NCI-H2171 treated with DMSO at 0.1 percent for 48 hours (cell line): ENCODE measurements around the gene CACNA2D2.

Experiments
- DNase-seq: peaks from one replicate; lab custom pipeline; 2025; lab: John Stamatoyannopoulos, UW

The CACNA2D2 gene

DNA sequence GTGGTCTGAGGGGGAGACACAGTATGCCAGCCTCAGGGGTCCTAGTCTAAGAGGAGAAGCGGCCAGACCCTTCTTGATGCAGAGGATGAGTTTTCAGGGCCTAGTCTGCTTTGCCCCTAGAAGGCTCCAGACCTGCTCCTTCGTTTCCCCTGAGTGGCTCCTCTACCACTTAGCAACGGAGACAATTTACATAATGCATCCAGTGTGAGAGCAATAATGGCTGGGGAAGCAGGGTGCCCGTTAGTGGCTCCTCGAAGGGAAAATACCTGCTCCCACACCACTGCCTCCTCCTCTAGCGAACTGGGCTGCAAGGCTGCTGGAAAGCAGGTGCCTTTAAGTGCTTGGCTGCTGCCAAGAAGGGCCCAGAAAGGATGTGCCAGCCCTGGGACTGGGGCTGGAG is 38.9 kb downstream of the CACNA2D2 start:
- no peak for DNase-seq

DNA sequence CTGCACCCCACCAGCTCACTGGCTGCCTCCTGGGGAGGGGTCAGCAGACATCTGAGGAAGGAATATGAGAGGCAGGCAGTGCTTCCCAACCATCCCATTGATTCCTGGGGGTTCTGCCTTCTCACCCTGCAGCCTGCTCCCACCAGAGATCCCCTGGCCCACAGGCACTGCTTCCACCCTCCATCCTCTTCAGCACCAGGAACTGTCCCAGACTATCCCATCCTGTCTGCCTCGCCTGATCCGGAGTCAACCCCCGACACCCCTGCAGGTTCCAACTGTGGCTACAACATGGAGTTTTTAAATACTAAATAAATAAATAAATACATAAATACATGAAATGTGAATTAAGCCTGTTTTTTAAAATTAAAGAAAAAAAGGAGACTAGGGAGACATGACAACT is 43.6 kb downstream of the CACNA2D2 start:
- DNase-seq = no peak

DNA sequence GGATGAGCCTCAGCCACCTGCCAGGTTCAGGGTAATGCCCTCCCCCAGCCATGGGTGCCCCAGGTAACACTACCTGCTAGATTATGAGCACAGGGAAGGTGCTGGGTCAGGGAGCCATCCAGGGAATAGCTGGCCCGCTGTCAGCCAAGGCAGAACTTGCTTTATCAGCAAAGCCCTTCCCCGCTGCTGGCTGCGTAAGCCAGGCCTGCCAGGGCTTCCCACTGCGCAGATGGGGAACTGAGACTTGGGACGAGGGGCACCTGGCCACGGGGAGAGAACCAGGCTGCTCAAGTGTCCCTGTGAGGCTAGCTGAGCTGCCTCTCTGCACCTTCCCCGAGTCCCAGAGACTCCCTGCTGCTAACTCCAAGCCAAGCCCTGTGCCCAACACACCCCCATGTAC is 45.4 kb downstream of the CACNA2D2 start:
- DNase-seq = no peak

DNA sequence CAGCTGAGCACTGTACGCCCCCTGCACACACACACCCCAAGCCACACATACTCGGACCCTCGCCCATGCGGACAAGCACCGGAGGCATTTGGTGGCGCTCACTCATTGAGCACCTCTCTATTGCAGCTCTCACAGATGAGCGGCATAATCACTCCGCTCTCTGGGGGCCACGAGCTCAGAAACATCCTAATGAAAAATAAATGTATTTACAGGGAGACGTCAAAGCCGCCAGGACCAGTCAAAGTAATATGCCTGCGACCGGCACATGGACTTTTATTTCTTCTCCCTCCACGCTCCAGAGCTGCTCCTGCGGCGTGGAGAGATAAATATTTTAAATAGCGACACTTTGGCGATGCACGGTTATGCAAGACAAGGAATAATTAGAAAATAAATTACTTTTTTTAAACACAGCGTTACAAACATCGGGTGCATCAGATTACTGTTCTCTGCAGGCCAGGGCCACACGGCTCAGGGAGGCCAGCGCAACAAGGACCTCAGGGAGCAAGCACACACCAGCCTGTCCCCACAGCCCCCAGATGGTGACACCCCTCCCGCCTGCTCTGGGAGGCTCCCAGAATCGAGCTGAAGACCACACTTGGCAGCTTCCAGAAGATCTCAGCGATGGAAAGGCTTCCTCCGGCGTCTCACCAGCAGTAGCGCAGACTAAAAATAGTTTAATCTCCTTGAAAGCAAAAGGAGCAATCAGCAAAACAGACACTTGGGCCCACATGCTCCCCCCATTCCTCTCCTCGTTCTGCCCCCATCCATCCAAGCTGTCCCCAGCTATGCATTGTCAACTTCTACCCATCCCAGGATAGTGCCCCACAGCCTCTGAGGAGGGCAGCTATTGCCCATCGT is 48.0 kb downstream of the CACNA2D2 start:
- no peak for DNase-seq

DNA sequence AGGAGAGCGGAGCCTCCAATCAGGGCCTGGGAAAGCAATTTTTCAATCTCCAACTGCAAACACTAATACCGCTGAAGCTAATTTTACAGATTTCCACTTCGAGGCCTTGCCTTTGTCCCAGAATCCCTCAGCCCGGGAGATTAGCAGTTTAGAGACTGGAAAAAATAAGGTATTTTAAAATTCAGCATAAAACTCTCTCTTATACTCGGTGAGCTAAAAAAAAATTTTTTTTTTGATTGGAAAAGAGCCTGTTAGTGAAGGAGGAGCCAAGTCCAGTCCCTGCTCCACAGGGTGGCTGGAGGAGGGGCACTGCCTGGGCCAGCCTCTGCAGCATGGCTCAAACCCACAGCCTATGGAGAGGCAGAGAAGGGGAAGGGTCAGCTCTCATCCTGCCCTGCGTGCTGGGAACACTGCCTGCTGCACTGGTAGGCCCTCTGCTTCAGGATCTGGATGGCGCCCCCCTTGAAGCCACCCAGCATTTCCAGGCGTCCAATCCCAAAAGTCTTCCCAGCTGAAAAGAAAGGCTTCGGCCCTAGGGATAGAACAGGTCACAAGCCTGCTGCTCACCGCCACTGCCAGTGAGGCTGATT is 48.9 kb downstream of the CACNA2D2 start:
- DNase-seq = no peak

DNA sequence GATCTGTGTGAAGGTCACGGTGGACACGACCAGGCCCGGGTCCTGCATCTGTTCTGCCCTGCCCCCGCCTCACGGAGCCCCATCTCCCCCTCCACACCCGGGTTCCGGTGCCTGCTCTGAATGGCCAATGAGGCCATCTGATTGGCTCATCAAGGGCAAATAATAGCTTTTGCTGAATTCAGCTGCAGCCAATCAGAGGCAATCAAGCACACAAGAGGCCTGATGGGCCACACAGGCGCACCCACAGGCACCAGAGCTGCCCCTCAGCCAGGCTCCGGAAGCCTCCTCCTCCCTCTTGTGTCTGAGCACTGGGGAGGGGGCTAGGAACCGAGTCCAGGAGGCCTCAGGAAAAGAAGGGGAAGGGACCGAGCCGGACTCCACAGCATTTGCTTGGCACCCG is 49.5 kb downstream of the CACNA2D2 start:
- DNase-seq = no peak

DNA sequence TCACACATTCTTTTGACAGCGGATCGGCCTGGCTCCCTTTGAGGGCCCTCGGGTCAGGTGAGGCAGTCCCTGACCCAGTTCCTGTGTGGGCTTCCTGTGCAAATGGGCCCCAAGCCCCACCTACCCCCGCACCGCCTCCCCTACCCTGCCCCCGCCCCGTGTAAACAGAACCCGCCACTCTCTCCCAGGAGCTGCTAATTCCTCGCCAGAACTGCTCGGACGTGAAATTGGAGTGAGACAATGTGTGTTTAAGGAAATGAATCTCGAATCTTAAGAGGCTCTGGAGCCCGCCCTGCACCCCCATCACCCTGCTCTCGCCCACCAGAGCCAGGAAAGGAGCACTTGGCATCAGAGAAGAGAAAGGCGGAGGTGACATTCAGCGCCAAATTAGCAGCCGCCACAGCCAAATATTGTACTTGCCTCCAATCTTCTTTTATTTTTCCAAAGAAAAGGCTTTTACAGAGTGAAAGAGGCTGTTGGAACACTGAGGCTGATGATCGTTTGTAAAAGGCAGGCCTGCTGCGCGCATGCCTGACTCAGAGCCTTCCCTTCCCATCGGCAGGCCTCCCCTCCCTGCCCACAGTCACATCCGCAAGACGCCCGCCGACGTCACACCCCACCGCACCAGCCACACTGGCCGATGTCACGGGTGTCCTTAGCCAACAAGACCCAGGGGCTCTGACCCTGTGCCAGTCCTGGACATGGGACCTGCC is 53.1 kb downstream of the CACNA2D2 start:
- DNase-seq = no peak

DNA sequence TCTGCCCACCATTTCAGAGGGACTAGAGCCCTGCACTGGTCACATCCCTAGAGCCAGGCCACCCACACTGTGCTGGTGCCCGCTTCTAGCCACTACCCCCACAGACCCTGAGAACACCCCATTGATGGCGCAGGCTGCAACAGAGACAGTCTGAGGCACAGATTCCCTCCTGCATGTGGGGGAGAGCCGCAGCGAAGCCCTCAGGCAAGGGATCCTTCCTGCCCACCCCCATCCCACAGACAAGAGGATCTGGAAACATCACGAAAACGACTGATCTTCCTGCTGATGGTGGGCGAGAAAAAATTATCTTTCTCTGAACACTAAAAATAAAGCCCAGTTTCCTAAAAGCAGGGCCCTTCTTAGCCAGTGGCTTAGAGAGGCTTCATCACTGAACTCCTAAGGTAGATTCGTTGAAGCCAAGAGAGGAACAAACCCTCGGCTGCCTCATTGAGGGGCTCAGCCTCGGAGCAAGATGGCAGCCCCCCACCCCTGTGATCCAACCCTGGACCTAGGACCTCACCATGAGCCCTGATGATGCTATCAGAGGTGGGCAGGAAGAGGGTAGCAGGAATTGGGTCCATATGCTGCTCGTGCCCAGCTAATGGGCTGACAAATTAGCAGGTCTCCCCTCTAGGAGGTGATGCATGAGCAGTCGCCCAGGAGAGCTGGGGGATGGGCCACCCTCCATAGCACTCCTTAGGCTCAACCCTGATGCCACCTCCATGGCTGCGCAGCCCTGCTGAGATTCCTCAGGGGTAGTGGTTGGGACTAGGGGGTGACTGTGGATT is 54.5 kb downstream of the CACNA2D2 start:
- DNase-seq = no peak

DNA sequence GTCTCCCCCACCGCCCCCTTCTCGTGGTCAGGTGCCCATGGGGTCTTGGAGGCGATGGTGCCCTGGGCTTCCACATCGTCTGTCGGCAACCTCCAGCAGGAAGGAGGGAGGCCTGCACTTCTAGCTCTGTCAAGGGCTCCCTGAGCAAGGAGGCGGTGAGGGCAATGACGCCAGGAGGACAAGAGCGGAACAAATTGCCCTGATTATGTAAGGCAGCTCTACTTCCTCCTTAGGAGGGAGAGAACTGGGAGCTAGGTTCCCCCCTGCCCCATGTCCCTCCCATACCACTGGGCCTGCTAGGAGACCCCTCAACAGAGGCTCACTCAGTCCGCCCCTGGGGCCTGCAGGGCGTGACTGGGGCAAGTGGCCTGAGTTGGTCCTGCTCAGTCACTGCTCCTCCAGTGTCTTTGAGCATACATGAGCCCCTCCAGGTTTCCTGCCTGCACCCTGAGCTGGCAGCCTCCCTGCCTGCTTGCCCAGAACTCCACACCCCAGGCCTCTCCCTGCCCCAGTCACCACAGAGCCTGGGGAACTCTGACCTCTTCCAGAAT is 56.1 kb downstream of the CACNA2D2 start:
- no peak for DNase-seq

DNA sequence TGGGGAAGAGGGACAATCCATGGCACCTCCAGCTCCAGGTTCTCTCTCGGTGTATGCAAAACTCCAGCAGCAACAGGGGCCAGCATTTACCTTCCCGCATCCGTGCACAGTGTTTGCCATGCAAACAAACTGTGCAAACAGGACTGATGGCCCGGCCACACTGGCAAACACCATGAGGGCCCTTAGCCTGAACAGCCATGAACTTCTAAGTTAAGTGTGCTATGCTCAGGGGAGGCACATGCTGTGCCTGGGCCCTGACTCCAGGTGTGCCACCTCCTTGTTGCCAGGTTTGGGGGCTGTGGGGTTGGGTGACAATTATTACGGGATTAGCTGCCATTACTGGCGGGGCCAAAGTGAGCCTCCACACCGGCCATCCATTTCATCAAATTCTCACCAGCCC is 57.5 kb downstream of the CACNA2D2 start:
- DNase-seq = no peak

DNA sequence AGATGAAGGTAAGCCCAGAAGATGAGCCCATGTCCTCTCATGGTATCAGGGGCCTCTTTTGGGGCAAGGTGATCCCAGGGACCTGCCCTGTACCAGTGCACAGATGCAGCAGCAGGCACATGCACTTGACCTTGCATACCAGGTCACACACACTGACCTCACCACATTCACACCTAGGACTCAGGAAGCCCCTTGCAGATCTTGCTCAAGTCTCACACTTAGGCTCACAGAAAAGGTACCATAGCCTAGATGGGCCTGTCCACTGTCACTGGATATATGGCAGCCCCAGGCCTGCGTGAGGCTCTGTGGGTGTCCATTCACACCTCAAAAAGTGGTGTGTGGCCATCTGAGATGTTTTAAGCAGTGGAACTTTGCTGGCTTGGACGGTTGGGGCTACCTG is 58.7 kb downstream of the CACNA2D2 start:
- no peak for DNase-seq

DNA sequence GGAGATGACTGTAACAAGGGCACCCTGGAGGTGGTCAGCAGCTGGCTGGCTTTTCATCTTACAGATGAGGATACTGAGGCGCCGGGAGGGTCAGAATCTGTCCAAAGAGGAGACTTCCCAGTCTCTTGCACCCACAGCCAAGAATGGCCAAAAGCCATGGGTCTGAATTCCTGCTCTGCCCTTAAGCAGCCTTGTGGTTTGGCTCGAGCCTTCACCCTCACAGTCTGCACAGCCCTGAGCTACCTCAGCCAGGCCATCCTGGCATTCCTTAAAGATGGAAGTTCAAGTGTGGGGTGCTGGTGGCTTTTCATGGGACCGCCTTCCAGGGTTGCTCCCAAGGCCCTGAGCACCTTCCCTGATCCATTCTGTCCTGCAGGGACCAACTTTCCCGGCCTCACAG is 59.2 kb downstream of the CACNA2D2 start:
- DNase-seq = no peak

DNA sequence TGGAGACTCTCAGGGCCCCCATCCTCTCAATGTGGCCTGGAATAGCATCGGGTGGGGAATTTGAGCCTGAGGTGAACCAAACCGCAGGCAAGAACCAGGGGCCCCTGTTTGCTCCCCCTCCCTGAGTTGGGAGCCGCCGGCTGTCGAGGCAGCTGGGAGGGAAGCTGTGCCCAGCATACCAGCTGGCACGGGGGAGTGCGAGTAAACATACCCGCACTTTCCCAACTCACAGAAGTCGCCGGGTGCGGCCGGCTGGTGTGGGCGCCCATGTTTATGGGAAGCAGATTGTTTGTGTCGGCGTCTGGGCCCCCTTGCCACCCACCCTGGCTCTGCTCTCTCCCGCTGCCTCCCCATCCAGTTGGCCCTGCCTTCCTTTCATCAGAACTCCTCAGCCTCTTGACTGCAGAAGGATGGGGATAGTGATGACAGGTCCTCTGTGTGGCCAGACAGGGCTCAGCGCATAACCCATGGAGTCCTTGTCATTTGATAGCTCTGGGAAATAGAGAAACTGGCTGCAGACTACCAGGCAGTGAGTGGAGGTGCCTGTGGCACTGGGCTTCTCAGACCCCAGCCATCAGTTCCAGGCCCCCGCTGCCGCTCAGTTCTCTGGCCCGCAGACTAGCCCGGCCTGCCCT is 60.4 kb downstream of the CACNA2D2 start:
- peak; percentile 89 for DNase-seq

DNA sequence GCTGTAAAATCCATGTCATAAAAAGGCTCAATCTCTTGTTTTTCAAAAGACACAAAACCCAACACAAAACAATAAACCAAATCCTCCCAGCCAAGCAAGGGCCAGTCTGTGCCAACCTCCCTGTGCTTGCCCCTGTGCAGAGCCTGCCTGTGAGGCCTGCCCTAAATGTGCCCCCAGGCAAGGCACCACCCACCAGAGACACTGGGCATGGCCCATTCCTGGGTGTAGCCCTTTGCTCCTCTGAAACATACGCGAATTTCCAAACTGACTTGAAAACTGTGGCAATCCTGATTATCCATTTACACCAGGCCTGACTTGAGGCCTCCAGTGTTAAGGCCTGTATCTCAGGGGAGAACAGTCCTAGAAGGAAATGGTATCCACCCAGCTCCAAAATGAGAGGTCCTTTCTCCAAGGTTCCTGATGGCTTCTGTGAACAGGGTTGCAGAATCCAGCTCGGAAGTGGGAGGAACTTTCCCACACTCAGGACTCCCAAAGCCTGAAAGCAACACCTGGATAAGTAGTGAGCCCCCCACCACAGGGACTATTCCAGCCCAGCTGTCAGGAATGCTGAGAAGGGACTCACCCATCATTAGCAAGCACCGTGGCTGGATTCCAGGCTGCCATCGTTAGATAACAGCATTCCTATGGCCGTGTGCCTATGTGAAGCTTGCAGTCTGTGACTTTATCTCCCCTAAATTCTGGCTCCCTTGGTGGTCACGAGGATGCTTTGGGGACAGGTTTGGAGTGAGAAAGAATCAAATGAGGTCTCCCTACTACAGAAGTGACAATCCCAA is 61.8 kb downstream of the CACNA2D2 start:
- peak; percentile 50 for DNase-seq

DNA sequence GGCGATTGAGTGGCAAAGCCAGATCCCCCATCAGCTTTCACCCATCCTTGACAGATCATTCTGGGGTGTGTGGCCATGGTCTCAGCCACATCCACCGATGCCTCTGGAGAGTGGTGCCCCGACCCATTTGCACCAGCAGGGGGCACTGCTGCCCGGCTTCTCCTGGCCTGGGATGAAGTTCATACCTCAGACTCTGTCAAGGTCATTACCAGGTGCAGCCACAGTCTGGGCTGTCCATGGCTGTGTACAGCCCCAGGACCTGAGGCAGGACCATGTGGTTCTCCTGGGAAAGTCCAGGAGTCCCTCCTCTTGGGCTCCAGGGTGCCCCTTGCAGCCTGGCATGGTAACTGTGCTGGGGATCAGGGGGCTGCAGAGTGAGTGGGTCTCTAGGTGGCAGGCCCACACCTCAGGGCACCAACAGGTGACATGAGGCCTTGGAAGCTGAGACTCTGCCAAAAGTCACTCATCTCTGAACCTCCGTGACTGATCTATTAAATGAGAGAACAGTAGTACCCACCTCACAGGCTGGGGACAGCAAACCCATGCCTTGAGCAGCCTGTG is 67.2 kb downstream of the CACNA2D2 start:
- DNase-seq = no peak

DNA sequence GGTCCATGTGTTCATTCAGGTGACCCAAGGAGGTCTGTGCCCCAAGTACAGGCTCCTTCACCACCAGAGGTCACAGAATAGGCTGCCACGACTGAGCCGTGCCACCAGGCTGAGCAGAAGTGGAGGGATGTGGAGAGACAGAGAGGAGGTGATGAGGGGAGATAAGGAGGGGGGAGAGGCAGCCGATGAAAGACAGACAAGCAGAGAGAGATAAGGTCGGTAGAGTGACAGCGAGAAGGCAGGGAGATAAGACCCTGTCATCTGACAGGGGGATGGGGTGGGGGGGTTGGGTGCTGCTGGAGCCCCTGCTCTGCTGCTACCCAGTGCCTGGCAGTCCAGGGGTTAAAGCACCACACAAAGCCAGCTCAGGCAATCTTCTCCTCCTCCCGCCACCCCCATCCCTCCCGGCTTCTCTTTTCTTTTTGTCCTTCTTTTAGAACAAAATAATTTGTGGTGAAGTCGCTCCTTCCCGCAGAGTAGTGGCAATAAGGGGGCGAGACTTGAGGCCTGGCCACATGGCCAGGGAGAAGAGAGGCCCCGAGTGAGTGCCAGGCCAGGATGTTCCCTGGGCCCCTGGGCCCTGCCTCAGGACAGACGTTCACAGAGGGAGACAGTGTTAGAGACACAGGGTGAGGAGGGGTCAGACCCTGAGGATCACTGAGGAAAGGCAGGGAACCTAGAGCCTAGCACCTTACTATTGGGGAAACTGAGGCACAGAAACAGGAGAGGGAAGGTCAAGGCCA is 67.9 kb downstream of the CACNA2D2 start:
- no peak for DNase-seq

DNA sequence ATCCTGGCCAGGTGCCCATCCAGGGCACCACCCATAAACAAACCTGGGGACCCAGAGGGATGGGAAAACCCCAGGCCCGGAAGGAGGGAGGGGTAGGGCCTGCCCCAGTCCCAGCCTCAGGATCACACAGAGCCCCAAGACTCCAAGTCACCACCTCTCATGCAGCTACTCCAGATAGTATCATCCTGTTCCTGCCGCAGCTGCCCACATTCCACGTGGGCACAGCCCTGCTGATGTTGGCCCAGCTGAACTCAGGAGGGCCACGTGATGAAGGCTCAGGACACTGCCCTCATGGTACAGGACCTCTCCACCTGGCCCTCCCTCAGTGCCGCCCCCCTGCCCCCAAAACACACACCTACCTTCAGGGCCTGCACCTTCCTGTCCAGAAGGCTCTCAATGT is 69.5 kb downstream of the CACNA2D2 start:
- no peak for DNase-seq

DNA sequence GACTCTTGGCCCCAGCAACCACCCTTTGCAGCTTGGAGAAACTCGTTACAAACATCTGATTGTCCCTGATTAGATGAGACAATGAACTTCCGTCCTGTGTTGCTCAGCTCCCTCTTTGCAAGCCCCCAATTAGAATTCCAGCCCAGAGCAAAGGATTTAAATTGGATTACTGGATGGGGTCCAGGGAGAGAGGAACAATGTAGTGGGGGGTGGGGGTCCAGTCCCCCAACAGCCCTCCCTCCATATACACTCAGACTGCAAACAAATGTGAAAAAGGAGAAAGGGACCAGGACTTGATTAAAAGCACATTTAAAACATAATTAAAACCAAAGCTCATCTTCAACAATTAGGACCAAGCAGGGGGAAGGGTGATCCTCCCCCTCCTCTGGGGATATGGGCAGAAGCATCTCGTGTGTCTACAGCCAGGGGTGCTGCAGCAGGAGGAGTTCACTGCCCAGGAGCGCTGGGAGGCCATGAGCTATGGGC is 72.4 kb downstream of the CACNA2D2 start:
- no peak for DNase-seq

DNA sequence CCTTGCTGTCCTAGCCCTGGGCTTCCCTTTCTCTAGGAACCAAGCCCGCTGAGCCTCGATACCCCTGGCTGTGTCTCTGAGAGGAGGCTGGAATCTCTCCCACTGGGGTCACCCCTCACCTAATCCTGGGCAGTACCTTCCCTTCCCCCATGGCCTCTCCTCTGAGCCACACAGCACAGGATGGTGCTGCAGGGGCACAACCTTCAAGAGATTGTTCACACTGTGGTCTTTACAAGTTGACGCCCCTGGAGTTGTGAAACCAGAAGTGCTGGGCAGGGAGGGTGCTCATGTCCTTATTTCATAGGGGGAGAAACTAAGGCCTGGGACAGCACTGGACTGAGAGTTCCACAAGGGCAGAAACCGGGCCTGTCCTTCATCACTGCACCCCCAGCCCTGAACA is 73.2 kb downstream of the CACNA2D2 start:
- DNase-seq = no peak
